ENCODE results near the gene PRX. TPM values are rescaled to one million over a fixed set of nuclear protein-coding genes. Genes with fewer than 3 reads are reported as not detected.

PRX gene
- total and polyA plus RNA-seq, 9 of the 15 experiments (the other 6 are each of a cell fraction or from before 2014, with no cell fraction given), result 0.65 to 3.5 (median 1.7) TPM; not detected in 2

- no peaks in the 10 kb centered on the region for H3K27me3 ChIP-seq (ENCODE audit: control insufficient read depth in 2 of 2, insufficient read depth in 2 of 2, low read length in 2 of 2)
- 3% methylated on average over 41 of the region's 56 CpGs for WGBS (ENCODE audit: insufficient coverage, low coverage, missing lambda C conversion rate)
- ChIA-PET CTCF (ENCODE audit: low intra/inter-chr PET ratio) (no interaction called here), POLR2A (interaction anchor here (0.5 to 5.7 kb wide), 16 partner anchors 8 to 192 kb away, joined by 3 to 34 read pairs (median 3); partner anchors contain the start of genes BLVRB and PRX)
- H3K79me2 ChIP-seq (ENCODE audit: control insufficient read depth, insufficient read depth, low read length), result peaks cover 37% of the 10 kb centered on the region
- intact Hi-C loops (cut with micrococcal nuclease), result loop anchor here (1.0 kb wide), 1 partner anchor 23 kb away; the partner anchor contains the start of gene SERTAD3
- H3K4me1 ChIP-seq (replicated peaks in 1 of 2; ENCODE audit: control insufficient read depth in 2 of 2, insufficient read depth in 2 of 2, low read length in 2 of 2), result peaks cover 27 to 50% of the 10 kb centered on the region in 2 experiments
- peak overlapping the region; percentile 84 for H3K4me2 ChIP-seq (ENCODE audit: insufficient read depth, low read length)
- peaks cover 13% of the 10 kb centered on the region; the same call in 2 of the 3 replicates for H3K36me3 ChIP-seq (ENCODE audit: control insufficient read depth, insufficient read depth, low read length)
- in situ Hi-C loops (cut with MboI), result no loop called here
- H3K9me1 ChIP-seq (ENCODE audit: control insufficient read depth, insufficient read depth, low read length), result no peaks in the 10 kb centered on the region
- DNase-seq (ENCODE audit: extremely low read depth in 1 of 4, low spot score in 3 of 4) (peak; percentile 82 to 95 (median 88)), ATAC-seq (peak; percentile 77), FAIRE-seq (peak; percentile 69)
- no TSS peak for BruUV-seq (replicated peaks)
- H4K20me1 ChIP-seq (replicated peaks; ENCODE audit: control insufficient read depth, insufficient read depth, low read length), result no peaks in the 10 kb centered on the region
- peak overlapping the region; percentile 85 for H3K27ac ChIP-seq (ENCODE audit: extremely low read depth, low read depth, low read length)
- peak overlapping the region; percentile 84 for H2AFZ ChIP-seq (ENCODE audit: low read depth, low read length)
- no peaks in the 10 kb centered on the region for H3K9me3 ChIP-seq (replicated peaks; ENCODE audit: control insufficient read depth, insufficient read depth, low read depth, low read length)
- peak overlapping the region; percentile 71 for H3K4me3 ChIP-seq
- peak overlapping the region; percentile 77 to 95 for H3K9ac ChIP-seq (ENCODE audit: insufficient read depth in 1 of 2, low read depth in 2 of 2, low read length in 2 of 2)
- no peak for TF ChIP-seq ZNF184 (CRISPR knock-in tag; IDR thresholded peaks at IDR 0.05)
- no peak for TF ChIP-seq EHMT2 (IDR thresholded peaks at IDR 0.05)
- no peak for TF ChIP-seq HNRNPK (IDR thresholded peaks at IDR 0.05; ENCODE audit: low read depth, low read length, poor library complexity, severe bottlenecking)
- no peak for TF ChIP-seq ZNF561 (CRISPR knock-in tag; conservative IDR thresholded peaks at IDR 0.05)
- TF ChIP-seq MXI1 (IDR thresholded peaks at IDR 0.05; ENCODE audit: low read depth, low read length), result 0 out of 2 replicates have a peak, but pooled peaks have one; percentile 44
- TF ChIP-seq NCOA1 (IDR thresholded peaks at IDR 0.05; ENCODE audit: low read depth), result no peak
- no peak for TF ChIP-seq FOXA1 (IDR thresholded peaks at IDR 0.05; ENCODE audit: borderline replicate concordance)
- TF ChIP-seq TSHZ1 (CRISPR knock-in tag; IDR thresholded peaks at IDR 0.05), result no peak
- TF ChIP-seq NFYB (IDR thresholded peaks at IDR 0.05; ENCODE audit: extremely low read depth, insufficient read length), result no peak
- TF ChIP-seq GATAD2B (IDR thresholded peaks at IDR 0.05; ENCODE audit: borderline replicate concordance), result no peak; the same call in 1 of the 2 replicates
- no peak for TF ChIP-seq SNAPC5 (CRISPR knock-in tag; IDR thresholded peaks at IDR 0.05)
- TF ChIP-seq ZNF212 (CRISPR knock-in tag; IDR thresholded peaks at IDR 0.05), result no peak
- no peak for TF ChIP-seq FOXJ2 (tag; IDR thresholded peaks at IDR 0.05)
- TF ChIP-seq PRPF4 (IDR thresholded peaks at IDR 0.05; ENCODE audit: insufficient read depth, low read depth, low read length, poor library complexity, severe bottlenecking), result no peak
- no peak for TF ChIP-seq ZFP30 (CRISPR knock-in tag; IDR thresholded peaks at IDR 0.05; ENCODE audit: borderline replicate concordance)
- peak; percentile 4; the same call in 1 of the 2 replicates for TF ChIP-seq ELF2 (CRISPR knock-in tag; IDR thresholded peaks at IDR 0.05)
- TF ChIP-seq FUS (optimal IDR thresholded peaks at IDR 0.05; ENCODE audit: low read depth, low read length), result no peak
- TF ChIP-seq HDAC8 (tag; IDR thresholded peaks at IDR 0.05), result 0 out of 2 replicates have a peak, but pooled peaks have one; percentile 45
- TF ChIP-seq BHLHE40 (IDR thresholded peaks at IDR 0.05; ENCODE audit: low read length), result peak; percentile 100
These were observed 7.9 kb upstream of the PRX start for GRCh38 chr19:40420766-40421765.
